Measurements from ENCODE around the gene NDST1.
A peak's percentile ranks its signal among the peaks of the same experiment; 100 is the strongest.
"Not testable (repeated sequence)": the region's sequence is repeated elsewhere in the genome, so short reads cannot be mapped to it uniquely, and the experiment has no call there.

Gene NDST1

GRCh38 chr5:150517272-150518152, 9.6 kb downstream of the NDST1 start:
- H4K20me1 ChIP-seq (ENCODE audit: control insufficient read depth, insufficient read depth, low read depth, low read length), result no peaks in the 10 kb centered on the region

GRCh38 chr5:150518712-150519559, 11.0 kb downstream of the NDST1 start:
- H3K4me3 ChIP-seq (ENCODE audit: low read length), result peak overlapping the region; percentile 57
- not testable (repeated sequence) for H4K20me1 ChIP-seq (ENCODE audit: control insufficient read depth, insufficient read depth, low read depth, low read length); H3K36me3 ChIP-seq (ENCODE audit: control insufficient read depth, low read length); H3K9me2 ChIP-seq (replicated peaks; ENCODE audit: control insufficient read depth, low read length); H3F3A ChIP-seq (ENCODE audit: control insufficient read depth, insufficient read depth); H3K27me3 ChIP-seq (ENCODE audit: control insufficient read depth, low read length); H3K9me3 ChIP-seq (ENCODE audit: control insufficient read depth, insufficient read depth, low read length)
- peaks cover 29% of the 10 kb centered on the region for H3K79me2 ChIP-seq (ENCODE audit: control insufficient read depth, low read length)
- peaks cover 69% of the 10 kb centered on the region for H3K4me1 ChIP-seq (ENCODE audit: control insufficient read depth, low read length)
- H3K4me2 ChIP-seq (ENCODE audit: low read length), result peak overlapping the region; percentile 79
- H3K27ac ChIP-seq (ENCODE audit: low read depth, low read length), result peak overlapping the region; percentile 86

More at GRCh38 chr5:150517272-150518152, 9.6 kb downstream of the NDST1 start:
- Histone ChIP-seq H3K9me3 (ENCODE audit: control insufficient read depth, insufficient read depth, low read length) (no peaks in the 10 kb centered on the region), H3K79me2 (ENCODE audit: control insufficient read depth, low read length) (peaks cover 32% of the 10 kb centered on the region), H3F3A (ENCODE audit: control insufficient read depth, insufficient read depth) (peaks cover 4% of the 10 kb centered on the region; the same call in 1 of the 2 replicates), H3K27ac (ENCODE audit: low read depth, low read length) (peak overlapping the region; percentile 86), H3K27me3 (ENCODE audit: control insufficient read depth, low read length) (no peaks in the 10 kb centered on the region), H3K36me3 (ENCODE audit: control insufficient read depth, low read length) (peaks cover 3% of the 10 kb centered on the region), H3K4me3 (ENCODE audit: low read length) (peak overlapping the region; percentile 57), H3K4me2 (ENCODE audit: low read length) (peak overlapping the region; percentile 79), H3K9me2 (replicated peaks; ENCODE audit: control insufficient read depth, low read length) (no peaks in the 10 kb centered on the region), H3K4me1 (ENCODE audit: control insufficient read depth, low read length) (peaks cover 57% of the 10 kb centered on the region)
- no peak for TF ChIP-seq CTCF (IDR thresholded peaks at IDR 0.05; ENCODE audit: low read depth, low read length, poor library complexity, severe bottlenecking)
- TF ChIP-seq EZH2phosphoT487 (IDR thresholded peaks at IDR 0.05; ENCODE audit: borderline replicate concordance, low read length), result no peak

GRCh38 chr5:150519560-150519945, 11.6 kb downstream of the NDST1 start:
- Histone ChIP-seq H3K4me1 (ENCODE audit: control insufficient read depth, low read length) (peaks cover 69% of the 10 kb centered on the region), H3K36me3 (ENCODE audit: control insufficient read depth, low read length) (peaks cover 7% of the 10 kb centered on the region), H3K27me3 (ENCODE audit: control insufficient read depth, low read length) (no peaks in the 10 kb centered on the region), H3F3A (ENCODE audit: control insufficient read depth, insufficient read depth) (peaks cover 4% of the 10 kb centered on the region; the same call in 1 of the 2 replicates), H3K79me2 (ENCODE audit: control insufficient read depth, low read length) (peaks cover 29% of the 10 kb centered on the region), H3K27ac (ENCODE audit: low read depth, low read length) (peak overlapping the region; percentile 86), H3K9me3 (ENCODE audit: control insufficient read depth, insufficient read depth, low read length) (no peaks in the 10 kb centered on the region), H3K9me2 (replicated peaks; ENCODE audit: control insufficient read depth, low read length) (no peaks in the 10 kb centered on the region), H3K4me3 (ENCODE audit: low read length) (no peak overlapping the region), H4K20me1 (ENCODE audit: control insufficient read depth, insufficient read depth, low read depth, low read length) (no peaks in the 10 kb centered on the region), H3K4me2 (ENCODE audit: low read length) (no peak overlapping the region)
- no peak for TF ChIP-seq EZH2phosphoT487 (IDR thresholded peaks at IDR 0.05; ENCODE audit: borderline replicate concordance, low read length)
- no peak for TF ChIP-seq CTCF (IDR thresholded peaks at IDR 0.05; ENCODE audit: low read depth, low read length, poor library complexity, severe bottlenecking)
